GM19035 (cell line): ENCODE data around the gene IGSF21.

ENCODE experiments used
- ATAC-seq: cut with Tn5 transposase; IDR thresholded peaks from one replicate; pipeline ENCODE4 v1.9.1; 2021; ENCODE audit not compliant: unreplicated experiment

Gene IGSF21

DNA sequence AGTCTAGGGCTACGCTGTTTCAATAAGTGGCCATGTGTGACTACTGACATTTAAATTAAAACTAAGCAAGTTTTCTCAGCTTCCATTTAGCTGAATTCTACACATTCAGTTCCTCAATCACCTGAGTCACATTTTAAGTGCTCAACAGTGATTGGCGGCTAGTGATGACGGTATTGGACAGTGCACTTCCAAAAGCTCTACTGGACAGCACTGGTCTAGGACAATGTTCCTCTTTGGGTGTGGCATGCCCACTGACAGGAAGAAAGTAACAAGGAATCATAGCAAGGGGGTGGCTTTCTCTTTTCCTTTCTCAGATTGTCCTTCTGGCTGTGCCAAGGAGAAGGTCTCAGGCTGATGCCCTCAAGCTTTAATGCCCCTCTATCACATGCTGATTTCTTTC, 11.7 kb downstream of the IGSF21 start:
- ATAC-seq, result no peak

DNA sequence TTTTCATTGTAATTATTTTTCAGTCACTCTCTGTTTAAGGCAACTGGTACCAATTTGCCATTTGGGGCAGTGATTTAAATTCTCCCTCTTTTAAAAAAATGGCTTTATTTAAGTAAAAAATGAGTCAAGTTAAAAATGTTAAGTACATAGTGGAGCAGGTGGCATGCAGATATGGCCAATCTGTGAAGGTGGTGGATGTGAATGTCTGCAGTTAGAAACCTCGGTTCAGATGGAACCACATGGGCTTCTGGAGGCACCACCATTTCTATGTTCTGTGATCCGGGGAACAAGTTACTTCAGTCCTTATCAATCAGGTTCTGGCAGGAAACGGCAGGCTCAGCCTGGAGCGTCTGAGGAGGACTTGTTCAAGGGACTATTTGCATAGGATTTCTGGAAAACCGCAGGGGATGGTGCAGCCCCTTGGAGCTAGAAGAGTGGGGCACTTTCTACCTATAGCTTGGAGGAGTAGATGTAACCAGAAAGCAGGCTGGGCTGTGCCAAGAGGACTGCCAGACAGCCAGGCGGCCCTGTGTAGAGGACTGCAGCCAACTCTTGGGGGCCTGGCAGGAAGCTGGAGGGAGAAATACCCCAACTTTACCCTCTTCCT, 12.3 kb downstream of the IGSF21 start:
- ATAC-seq, result no peak

DNA sequence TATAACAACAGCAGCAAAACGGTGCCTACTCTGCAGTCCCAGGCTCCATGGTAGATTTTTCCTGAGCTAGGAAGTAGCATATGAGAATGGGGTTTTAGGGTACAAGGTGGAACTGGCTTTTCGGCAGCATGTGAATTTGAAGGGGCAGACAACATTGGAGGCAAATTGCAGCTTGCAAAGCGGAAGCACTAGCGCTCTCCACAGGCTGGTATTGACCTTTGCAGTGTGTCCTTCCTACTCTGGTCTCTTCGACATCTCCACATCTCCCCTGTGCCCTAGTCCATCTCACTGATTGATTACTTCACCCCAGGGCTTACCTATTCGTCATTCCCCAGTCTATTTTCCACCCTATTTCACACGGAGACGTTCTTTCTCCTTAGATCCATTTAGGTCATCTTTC, 13.0 kb downstream of the IGSF21 start:
- ATAC-seq, result no peak

DNA sequence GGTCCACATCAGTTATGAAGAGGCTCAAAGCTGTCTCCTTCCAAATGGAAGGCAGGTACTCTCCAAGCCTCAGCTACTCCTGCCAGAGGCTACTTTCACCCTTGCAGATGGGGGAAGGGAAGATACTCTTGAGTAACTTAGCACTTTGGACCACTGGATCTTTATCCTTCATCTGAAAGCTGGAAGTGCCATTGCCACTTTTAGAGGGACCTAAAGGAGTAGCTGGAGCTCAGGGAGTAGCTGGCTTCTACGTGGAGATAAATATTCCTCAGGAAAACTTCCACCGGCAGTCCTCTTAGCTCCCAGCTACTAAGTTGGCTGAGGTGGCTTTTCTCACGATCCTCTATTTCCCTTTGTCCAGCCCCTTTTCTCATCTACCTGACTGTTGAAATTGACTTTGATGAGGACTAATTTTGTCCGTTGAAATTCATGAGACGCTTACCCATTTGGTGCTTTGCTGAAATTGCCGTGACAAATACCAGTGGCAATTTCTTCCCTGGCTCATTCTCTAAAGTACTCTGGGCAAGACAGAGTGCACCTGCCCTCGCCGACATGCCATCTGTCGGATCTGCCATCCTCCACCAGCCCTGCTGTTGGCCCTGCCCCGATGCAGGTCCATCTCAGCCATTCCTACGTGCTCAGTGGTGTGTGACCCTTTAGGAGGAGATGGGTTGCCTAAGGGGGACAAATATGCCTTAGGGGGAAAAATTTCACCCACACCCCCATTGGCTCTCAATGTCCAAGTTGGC, 13.6 kb downstream of the IGSF21 start:
- ATAC-seq, result no peak

GRCh38 chr1:18123467-18123992, 15.9 kb downstream of the IGSF21 start:
- ATAC-seq, result no peak

DNA sequence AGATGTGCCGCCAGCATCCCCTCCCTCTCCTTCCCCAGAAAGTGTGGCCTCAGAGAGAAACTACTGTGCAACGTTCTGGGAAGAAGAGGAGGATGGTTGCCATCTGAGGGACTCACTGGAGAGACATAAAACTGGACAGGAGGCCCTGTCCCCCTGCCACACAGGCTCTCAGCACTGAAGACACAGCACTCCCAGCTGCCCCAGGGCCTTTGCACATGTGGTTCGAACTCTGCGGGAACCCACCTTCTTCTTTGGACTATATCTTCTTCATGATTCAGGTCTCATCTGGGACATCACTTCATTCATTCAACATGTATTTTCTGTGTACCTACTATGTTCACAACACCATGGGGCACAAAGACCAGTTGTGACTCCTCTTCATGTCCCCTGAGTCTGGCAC, 17.4 kb downstream of the IGSF21 start:
- no peak for ATAC-seq

GRCh38 chr1:18126616-18127015, 19.0 kb downstream of the IGSF21 start:
- ATAC-seq, result no peak

DNA sequence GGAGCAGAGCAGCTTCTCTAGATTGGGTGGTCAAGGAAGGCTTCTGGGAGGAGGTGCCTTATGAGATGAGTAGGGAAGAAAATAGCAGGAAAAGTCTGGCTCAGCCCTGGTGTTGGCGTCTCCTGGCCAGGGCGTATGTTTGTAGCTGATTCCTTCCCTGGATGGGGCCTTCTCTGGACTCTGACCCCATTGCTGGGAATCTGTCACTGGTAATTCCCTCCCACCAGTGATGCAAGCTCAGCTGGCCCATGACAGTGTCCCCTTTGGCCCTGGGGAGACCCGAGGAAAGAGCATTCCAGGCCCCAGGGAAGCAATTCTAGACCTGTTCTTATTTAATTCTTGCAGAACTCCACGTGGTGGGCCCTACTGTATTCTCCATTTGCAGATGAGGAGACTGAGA, 20.7 kb downstream of the IGSF21 start:
- ATAC-seq, result no peak

DNA sequence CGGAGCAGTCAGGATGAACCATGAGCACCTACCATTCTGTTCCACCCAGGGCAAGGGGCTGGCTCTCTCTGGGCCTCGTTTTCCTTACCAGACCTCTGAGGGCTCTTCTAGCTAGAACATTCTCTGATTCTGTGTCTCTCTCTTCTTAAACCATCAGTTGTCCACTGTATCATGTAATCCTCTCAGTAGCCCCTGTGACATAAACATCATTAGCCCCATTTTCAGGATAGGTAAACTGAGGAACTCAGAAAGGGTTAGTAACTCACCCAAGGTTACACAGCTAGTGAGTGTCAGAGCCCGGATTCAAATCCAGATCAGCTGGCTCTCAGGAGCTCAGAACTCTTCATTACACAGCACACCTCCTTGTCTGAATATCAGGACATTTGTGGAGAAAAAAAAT, 22.8 kb downstream of the IGSF21 start:
- ATAC-seq, result no peak

GRCh38 chr1:18132022-18132710, 24.6 kb downstream of the IGSF21 start:
- ATAC-seq, result no peak

DNA sequence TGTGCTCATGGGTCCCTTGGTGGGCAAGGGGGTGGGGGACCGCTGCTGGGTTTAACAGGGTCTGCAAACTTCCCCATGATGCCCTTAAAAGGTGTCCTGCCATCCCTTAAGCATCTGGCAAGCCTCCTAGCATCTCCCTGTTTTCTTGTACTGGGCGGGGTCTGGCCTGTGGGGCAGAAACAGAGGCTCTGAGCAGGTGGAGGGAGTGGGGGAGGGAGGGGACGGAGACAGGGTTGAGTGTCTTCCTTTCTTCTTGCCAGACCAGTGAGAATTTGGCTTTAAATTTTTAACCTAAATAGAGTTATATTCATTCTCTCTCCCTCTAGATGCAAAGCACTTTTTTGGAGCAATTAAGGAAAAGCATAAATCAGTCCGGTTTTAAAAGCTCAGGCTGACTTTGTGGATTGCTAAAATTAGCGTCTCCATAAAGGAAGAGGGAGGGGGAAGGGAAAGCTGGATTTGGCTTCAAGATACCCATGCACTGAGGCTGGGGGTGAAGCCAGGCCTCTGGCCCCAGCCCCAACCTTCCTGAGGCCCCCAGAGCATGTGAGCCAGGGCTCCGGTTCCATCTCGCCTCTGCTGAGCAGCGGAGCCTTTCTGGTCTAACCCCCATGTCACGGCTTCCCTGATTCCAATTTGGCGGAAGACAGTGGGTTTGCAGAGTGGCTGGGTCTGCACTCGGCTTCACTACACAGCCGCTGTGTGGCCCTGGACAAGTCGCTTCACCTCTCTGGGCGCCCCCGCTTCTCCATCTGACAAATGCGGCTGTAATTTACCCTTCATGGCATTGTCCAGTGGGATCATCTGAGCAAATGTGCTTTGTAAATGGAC, 25.3 kb downstream of the IGSF21 start:
- no peak for ATAC-seq

- no peak for ATAC-seq
Measured at GRCh38 chr1:18134324-18135046, 26.9 kb downstream of the IGSF21 start.

GRCh38 chr1:18137759-18138345, 30.3 kb downstream of the IGSF21 start:
- no peak for ATAC-seq

DNA sequence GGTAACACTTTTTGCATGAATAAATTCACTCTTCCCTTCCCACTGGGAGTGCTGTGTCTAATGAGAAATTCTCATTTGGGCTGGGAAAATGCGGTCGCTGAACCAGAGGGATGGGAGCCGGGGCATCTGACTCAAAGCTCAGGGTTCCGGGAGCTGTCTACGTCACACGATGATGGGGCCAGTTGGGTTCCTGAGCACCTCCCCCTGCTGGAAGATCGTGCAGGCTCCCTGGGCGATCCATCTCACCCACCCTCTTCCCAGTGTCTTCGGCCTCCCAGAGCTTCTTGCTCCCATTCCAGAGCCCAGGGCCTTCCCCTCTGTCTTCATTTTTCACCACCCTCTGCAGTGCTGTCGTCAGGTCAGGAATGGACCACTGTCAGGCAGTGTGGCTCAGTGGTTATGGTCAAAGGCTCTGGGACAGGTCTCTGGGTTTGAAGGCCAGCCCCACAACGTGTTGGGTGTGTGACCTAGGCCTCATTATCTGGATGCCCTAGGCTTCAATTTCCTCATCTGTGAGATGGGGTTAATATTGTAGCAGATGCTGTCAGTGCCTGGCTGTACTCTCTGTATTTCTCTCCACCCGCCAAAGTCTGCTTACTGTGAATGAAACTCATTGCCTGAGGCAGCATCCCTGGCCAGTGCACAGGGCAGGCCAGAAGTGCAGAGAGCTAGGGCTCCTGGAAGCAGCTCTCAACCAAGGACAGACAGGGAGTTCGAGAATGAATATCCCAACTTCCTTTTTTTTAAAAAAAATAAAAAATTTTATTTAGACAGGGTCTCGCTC, 31.8 kb downstream of the IGSF21 start:
- ATAC-seq, result no peak

GRCh38 chr1:18140411-18140810, 32.8 kb downstream of the IGSF21 start:
- no peak for ATAC-seq

DNA sequence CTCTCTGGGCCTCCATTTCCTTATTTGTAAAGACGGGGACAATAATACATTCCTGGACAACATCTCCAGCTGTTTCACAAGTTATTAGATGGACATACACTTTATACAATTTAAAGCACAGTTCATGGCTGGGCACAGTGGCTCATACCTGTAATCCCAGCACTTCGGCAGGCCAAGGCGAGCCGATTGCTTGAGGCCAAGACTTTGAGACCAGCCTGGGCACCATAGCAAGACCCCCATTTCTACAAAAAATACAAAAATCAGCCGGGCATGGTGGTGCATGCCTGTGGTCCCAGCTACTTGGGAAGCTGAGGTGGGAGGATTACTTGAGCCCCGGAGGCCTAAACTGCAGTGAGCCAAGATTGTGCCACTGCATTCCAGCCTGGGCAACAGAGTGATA, 34.1 kb downstream of the IGSF21 start:
- no peak for ATAC-seq

DNA sequence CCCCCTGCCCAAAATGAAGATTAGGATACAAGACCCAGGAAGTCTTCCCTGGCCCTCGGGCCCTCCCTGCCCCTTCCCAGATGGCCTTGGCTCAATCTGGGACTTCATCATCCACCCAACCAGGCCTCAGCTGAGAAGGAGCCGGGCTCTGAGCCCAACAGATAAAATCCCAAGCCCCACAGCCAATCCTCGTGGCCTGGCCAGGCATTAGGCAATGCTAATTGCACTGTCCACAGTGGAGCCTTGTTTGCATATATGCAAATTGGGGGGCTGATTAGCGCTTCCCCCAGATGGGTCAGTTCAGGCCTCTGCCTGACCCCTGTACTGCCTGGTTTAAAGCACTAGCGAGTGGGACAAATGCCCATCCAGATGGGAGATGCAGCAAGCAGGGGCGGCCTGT, 34.9 kb downstream of the IGSF21 start:
- no peak for ATAC-seq

DNA sequence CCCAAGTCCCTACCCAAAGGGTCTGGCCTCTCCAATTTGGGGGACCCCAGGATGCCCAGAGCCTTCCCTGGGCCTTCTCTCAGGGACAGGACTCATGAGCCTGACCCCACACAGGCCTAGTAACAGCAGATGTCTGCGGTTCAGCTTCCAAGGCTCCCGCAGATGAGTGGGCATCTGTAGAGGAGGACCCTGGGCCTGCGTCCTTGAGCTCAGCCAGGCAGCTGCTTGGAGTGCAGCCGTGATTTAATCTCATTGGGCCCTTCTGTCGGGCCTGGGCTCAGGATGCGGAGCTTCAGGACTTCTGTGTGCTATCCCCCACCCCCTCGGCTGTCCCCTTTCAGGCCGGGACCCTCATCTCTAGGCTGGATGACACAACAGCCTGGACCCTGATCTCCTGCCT, 35.4 kb downstream of the IGSF21 start:
- no peak for ATAC-seq

- no peak for ATAC-seq
Measured at GRCh38 chr1:18144062-18144461, 36.5 kb downstream of the IGSF21 start.
